Skeletal muscle tissue (tissue), 4 donors: ENCODE data around the gene CTNNA3. TPM values are rescaled to one million over a fixed set of nuclear protein-coding genes. Genes with fewer than 3 reads are reported as not detected.

Experiments used
- H3K27ac ChIP-seq: one replicate; pipeline ENCODE4 v1.7.0; 2013; ENCODE audit warnings: mild to moderate bottlenecking, low read depth, low read length, inconsistent platforms
- H3K27me3 ChIP-seq, 3 donors: one replicate each; pipeline ENCODE4 v1.7.0; 2013; ENCODE audit warnings: low read length in 3 of 3; ENCODE audit not compliant: control insufficient read depth in 3 of 3, insufficient read depth in 3 of 3
- H3K36me3 ChIP-seq, 3 donors: one replicate each; pipeline ENCODE4 v1.7.0; 2013; ENCODE audit warnings: low read length in 3 of 3; ENCODE audit not compliant: control insufficient read depth in 3 of 3, insufficient read depth in 3 of 3
- H3K4me1 ChIP-seq, 3 donors: one replicate each; pipeline ENCODE4 v1.7.0; 2013; ENCODE audit warnings: low read length in 3 of 3, mild to moderate bottlenecking in 3 of 3; ENCODE audit not compliant: control insufficient read depth in 3 of 3, insufficient read depth in 3 of 3
- H3K4me3 ChIP-seq, 3 donors: one replicate each; pipeline ENCODE4 v1.7.0; 2013; ENCODE audit warnings: low read length in 3 of 3
- H3K9ac ChIP-seq, 3 donors: one replicate each; pipeline ENCODE4 v1.7.0; 2013; ENCODE audit warnings: low read length in 3 of 3, mild to moderate bottlenecking in 3 of 3, moderate library complexity in 2 of 3, low read depth in 1 of 3
- H3K9me3 ChIP-seq, 3 donors: one replicate each; pipeline ENCODE4 v1.7.0; 2013; ENCODE audit warnings: low read length in 3 of 3; ENCODE audit not compliant: control insufficient read depth in 3 of 3
- total RNA-seq: library from RNA; depleted of rRNA; stranded (reverse); fragments of >200 nt; gene quantifications from one replicate; pipeline ENCODE4 v1.2.3, GENCODE V29; 2014
- donor health status: Osteomylitis.

CTNNA3 gene
- total RNA-seq, 1 donor from 2014 or later = 24.0 TPM

- no peaks in the 10 kb centered on the region for H3K27me3 ChIP-seq
- no peaks in the 10 kb centered on the region for H3K36me3 ChIP-seq
- H3K4me1 ChIP-seq = no peaks in the 10 kb centered on the region
- H3K9ac ChIP-seq = no peak overlapping the region
- no peak overlapping the region for H3K27ac ChIP-seq
- H3K4me3 ChIP-seq = no peak overlapping the region
- no peaks in the 10 kb centered on the region for H3K9me3 ChIP-seq
These were observed 918.3 kb downstream of the CTNNA3 start for GRCh38 chr10:66777665-66778064.

DNA sequence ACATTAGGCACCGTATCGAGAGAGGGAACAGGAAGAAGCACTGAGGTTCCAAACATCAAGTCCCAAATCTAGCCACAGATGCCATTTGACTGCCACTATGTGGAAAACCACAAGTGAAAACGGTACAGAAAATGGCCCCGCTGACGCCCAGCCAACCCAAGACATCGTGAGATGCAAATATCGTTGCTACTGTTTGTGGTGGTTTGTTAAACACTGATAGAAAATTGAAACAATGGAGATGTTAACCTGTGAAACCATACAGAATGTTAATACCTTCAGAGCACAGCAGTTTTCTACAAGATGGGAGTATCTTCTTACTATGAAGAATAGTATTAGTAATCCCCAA is 922.5 kb downstream of the CTNNA3 start:
- H3K4me1 ChIP-seq = no peaks in the 10 kb centered on the region
- H3K9me3 ChIP-seq = no peaks in the 10 kb centered on the region
- no peak overlapping the region for H3K4me3 ChIP-seq
- H3K27ac ChIP-seq = no peak overlapping the region
- no peak overlapping the region for H3K9ac ChIP-seq
- no peaks in the 10 kb centered on the region for H3K27me3 ChIP-seq
- H3K36me3 ChIP-seq = no peaks in the 10 kb centered on the region

DNA sequence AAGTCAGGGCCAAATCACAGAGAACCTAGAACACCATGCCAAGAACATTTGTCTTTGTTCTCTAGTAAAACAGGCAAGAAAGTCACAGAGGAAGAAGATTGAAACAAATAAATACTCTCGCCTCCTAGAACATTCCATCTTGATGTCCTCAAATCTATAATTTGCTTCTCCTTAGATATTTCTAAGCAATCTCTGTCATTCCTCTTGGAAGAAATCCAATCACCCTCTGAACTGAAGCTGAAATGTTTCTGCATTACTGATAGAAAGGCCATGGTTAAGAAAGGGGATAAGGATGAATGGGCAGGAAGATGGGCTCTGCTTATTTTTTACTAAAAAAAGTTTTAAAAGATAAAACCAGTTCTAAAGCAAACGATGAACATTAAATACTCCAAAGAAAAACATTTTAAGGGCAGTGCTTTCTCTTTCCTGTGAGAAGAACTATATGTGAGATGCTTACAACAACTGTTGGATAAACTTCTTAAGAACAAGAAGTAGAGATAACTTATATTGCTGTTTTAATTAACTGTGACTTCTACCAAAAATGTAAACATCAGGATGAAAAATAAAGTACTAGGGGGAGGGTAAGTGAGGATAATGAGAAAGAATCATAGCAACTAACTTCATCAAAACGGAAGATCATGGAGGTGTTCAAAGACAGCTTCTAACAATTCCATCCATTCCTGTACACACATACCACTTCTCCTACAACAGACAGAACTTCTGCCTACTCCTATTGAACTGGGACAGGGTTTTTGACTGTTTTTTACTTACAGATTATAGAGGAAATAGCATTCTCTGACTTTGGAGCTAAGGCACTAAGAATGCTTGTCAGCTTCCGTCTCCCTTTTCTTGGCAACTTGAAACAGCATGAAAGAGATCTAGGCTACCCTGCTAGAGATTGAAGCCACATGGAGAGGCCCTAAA is 923.2 kb downstream of the CTNNA3 start:
- H3K4me3 ChIP-seq = no peak overlapping the region
- H3K27me3 ChIP-seq = no peaks in the 10 kb centered on the region
- no peaks in the 10 kb centered on the region for H3K9me3 ChIP-seq
- no peak overlapping the region for H3K27ac ChIP-seq
- H3K4me1 ChIP-seq = no peaks in the 10 kb centered on the region
- H3K9ac ChIP-seq = no peak overlapping the region
- no peaks in the 10 kb centered on the region for H3K36me3 ChIP-seq

- H3K36me3 ChIP-seq = no peaks in the 10 kb centered on the region
- no peaks in the 10 kb centered on the region for H3K4me1 ChIP-seq
- no peaks in the 10 kb centered on the region for H3K27me3 ChIP-seq
- H3K27ac ChIP-seq = no peak overlapping the region
- no peak overlapping the region for H3K9ac ChIP-seq
- H3K4me3 ChIP-seq = no peak overlapping the region
- H3K9me3 ChIP-seq = no peaks in the 10 kb centered on the region
These were observed 928.3 kb downstream of the CTNNA3 start for GRCh38 chr10:66767707-66768106.

- no peaks in the 10 kb centered on the region for H3K36me3 ChIP-seq
- no peaks in the 10 kb centered on the region for H3K27me3 ChIP-seq
- no peak overlapping the region for H3K4me3 ChIP-seq
- no peaks in the 10 kb centered on the region for H3K4me1 ChIP-seq
- no peak overlapping the region for H3K27ac ChIP-seq
- H3K9ac ChIP-seq = no peak overlapping the region
- H3K9me3 ChIP-seq = no peaks in the 10 kb centered on the region
These were observed 933.7 kb downstream of the CTNNA3 start for GRCh38 chr10:66762218-66762729.

DNA sequence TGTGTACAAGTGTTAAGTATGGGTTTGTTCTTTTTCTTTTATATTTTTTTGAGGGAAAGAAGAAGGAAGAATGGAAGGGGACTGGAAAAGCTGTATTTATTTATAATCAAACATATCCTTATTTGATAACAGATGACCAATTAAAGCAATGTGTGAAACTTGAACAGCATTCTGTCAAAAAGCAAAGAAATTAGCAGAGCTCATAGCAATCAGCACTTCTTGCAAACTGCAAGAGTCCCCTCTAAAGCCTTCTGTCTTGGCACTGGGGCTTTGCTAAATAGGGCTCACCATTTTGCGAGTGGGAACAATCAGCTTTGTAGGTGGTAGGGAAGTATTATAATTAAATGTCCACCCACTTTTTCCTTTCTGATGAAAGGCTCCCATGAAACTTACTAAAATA is 935.1 kb downstream of the CTNNA3 start:
- H3K27me3 ChIP-seq = no peaks in the 10 kb centered on the region
- no peak overlapping the region for H3K9ac ChIP-seq
- H3K4me1 ChIP-seq = no peaks in the 10 kb centered on the region
- no peaks in the 10 kb centered on the region for H3K36me3 ChIP-seq
- H3K27ac ChIP-seq = no peak overlapping the region
- H3K9me3 ChIP-seq = no peaks in the 10 kb centered on the region
- H3K4me3 ChIP-seq = no peak overlapping the region

DNA sequence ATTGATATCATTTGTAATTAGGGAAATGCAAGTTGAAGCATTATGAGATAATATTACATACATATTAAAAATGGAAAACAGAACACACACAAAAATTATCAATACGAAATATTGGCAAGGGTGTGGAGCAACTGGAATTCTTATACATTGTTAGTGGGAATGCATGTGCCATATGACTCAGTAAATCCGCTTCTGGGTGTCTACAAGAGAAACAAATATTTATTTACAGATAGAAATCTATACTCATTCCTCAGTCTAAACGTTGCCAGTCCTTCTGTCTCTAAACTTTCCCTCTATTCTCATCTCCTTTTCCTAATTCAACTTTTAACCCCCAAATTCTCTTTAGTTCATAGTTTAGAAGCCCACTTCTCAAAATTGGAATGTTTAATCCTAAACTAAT is 940.5 kb downstream of the CTNNA3 start:
- H3K9ac ChIP-seq = no peak overlapping the region
- no peaks in the 10 kb centered on the region for H3K36me3 ChIP-seq
- no peak overlapping the region for H3K27ac ChIP-seq
- no peaks in the 10 kb centered on the region for H3K9me3 ChIP-seq
- H3K4me3 ChIP-seq = no peak overlapping the region
- no peaks in the 10 kb centered on the region for H3K27me3 ChIP-seq
- H3K4me1 ChIP-seq = no peaks in the 10 kb centered on the region

GRCh38 chr10:66752714-66753113 is 943.3 kb downstream of the CTNNA3 start:
- H3K27ac ChIP-seq = no peak overlapping the region
- no peak overlapping the region for H3K4me3 ChIP-seq
- no peaks in the 10 kb centered on the region for H3K9me3 ChIP-seq
- H3K27me3 ChIP-seq = no peaks in the 10 kb centered on the region
- H3K36me3 ChIP-seq = no peaks in the 10 kb centered on the region
- no peak overlapping the region for H3K9ac ChIP-seq
- H3K4me1 ChIP-seq = no peaks in the 10 kb centered on the region

DNA sequence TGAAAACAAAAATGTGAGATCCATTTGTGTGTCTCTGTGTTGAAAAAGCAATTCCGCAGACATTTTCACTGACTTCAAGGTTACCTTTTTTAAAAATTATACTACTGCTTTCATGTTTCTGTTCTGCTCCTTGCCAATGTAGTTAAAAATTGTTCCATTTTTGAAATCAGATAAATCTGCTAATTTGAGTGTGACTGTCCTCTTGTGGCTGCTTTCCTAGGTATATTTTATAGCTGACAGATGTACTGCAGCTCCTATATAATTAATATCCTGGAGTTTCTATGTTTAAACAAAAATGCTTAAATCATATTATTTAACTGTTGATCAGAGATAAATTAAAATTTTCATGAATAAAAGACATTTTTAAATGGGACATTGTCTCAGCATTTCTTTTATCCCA is 947.8 kb downstream of the CTNNA3 start:
- H3K4me3 ChIP-seq = no peak overlapping the region
- no peak overlapping the region for H3K27ac ChIP-seq
- no peaks in the 10 kb centered on the region for H3K4me1 ChIP-seq
- H3K9me3 ChIP-seq = no peaks in the 10 kb centered on the region
- H3K36me3 ChIP-seq = no peaks in the 10 kb centered on the region
- no peaks in the 10 kb centered on the region for H3K27me3 ChIP-seq
- no peak overlapping the region for H3K9ac ChIP-seq

DNA sequence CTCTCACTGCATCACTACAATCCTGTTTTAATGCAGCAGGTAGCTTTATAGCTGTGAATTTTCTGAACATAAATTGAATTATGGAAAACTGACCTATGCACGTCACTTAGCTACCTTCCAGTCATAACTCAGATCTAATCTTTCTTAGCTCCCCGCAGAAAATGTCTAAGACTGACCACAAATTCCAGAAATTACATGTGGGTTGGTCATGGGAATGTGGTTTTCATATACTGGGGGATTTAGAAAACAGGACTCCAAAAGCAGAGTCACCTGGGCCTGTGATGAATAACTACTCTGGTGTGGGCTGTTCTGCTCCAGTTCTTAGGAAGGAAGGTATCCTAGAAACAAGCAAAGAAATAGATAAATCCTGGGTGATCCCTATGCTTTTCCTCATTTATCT is 948.5 kb downstream of the CTNNA3 start:
- H3K9ac ChIP-seq = no peak overlapping the region
- H3K4me1 ChIP-seq = no peaks in the 10 kb centered on the region
- no peaks in the 10 kb centered on the region for H3K9me3 ChIP-seq
- H3K27me3 ChIP-seq = no peaks in the 10 kb centered on the region
- H3K36me3 ChIP-seq = no peaks in the 10 kb centered on the region
- no peak overlapping the region for H3K27ac ChIP-seq
- no peak overlapping the region for H3K4me3 ChIP-seq
